Neuronal stem cell (in vitro differentiated cells): ENCODE results near the gene KIT.

Experiments used
- DNase-seq: peaks from one replicate; pipeline ENCODE4 v3.0.0-alpha.2; 2013; ENCODE audit warnings: low spot score
- H2AFZ ChIP-seq: one replicate; pipeline ENCODE4 v1.6.1; 2013; ENCODE audit warnings: mild to moderate bottlenecking, low read length, inconsistent platforms
- H2AK5ac ChIP-seq: 2 replicates; pipeline ENCODE4 v1.6.1; 2013; ENCODE audit warnings: low read depth, mild to moderate bottlenecking, inconsistent platforms, low read length, moderate library complexity, mixed read lengths
- H2BK120ac ChIP-seq: 2 replicates; pipeline ENCODE4 v1.6.1; 2013; ENCODE audit warnings: low read depth, mild to moderate bottlenecking, inconsistent platforms, low read length, moderate library complexity, mixed read lengths
- H2BK12ac ChIP-seq: one replicate; pipeline ENCODE4 v1.6.1; 2013; ENCODE audit warnings: low read length, inconsistent platforms
- H2BK15ac ChIP-seq: 2 replicates; pipeline ENCODE4 v1.6.1; 2013; ENCODE audit warnings: mild to moderate bottlenecking, low read length, inconsistent platforms, mixed read lengths
- H2BK5ac ChIP-seq: one replicate; pipeline ENCODE4 v1.6.1; 2013; ENCODE audit warnings: inconsistent platforms, mild to moderate bottlenecking, low read length, moderate library complexity
- H3K14ac ChIP-seq: one replicate; pipeline ENCODE4 v1.6.1; 2013; ENCODE audit warnings: low read length, inconsistent platforms
- H3K18ac ChIP-seq: 2 replicates; pipeline ENCODE4 v1.6.1; 2013; ENCODE audit warnings: low read length, inconsistent platforms
- H3K23ac ChIP-seq: 2 replicates; pipeline ENCODE4 v1.6.1; 2013; ENCODE audit warnings: low read depth, mild to moderate bottlenecking, mixed read lengths, low read length, inconsistent platforms; ENCODE audit not compliant: poor library complexity
- H3K27ac ChIP-seq: replicated peaks from 3 replicates; pipeline ENCODE4 v1.5.1; 2013; ENCODE audit warnings: low read length, inconsistent platforms
- H3K27me3 ChIP-seq, 3 experiments: 2 replicates each; pipeline ENCODE4 v1.6.1; 2013; ENCODE audit warnings: low read length in 3 of 3, mild to moderate bottlenecking in 2 of 3, inconsistent platforms in 1 of 3, low read depth in 1 of 3, mixed read lengths in 1 of 3, moderate library complexity in 1 of 3; ENCODE audit not compliant: control insufficient read depth in 3 of 3, insufficient read depth in 3 of 3
- H3K36me3 ChIP-seq, 2 donors: replicated peaks in 1 of 2; 2 replicates each; pipeline ENCODE4 v1.6.1; 2013; ENCODE audit warnings: low read length in 2 of 2; ENCODE audit not compliant: control insufficient read depth in 2 of 2, insufficient read depth in 2 of 2
- H3K4ac ChIP-seq: 2 replicates; pipeline ENCODE4 v1.6.1; 2013; ENCODE audit warnings: inconsistent platforms, mild to moderate bottlenecking, low read length, moderate library complexity
- H3K4me1 ChIP-seq, 2 donors: 1 replicate in 1 of 2; 2 replicates in 1 of 2; pipeline ENCODE4 v1.6.1; 2013; ENCODE audit warnings: low read length in 2 of 2, low read depth in 1 of 2; ENCODE audit not compliant: control insufficient read depth in 2 of 2, insufficient read depth in 1 of 2
- H3K4me2 ChIP-seq: one replicate; pipeline ENCODE4 v1.6.1; 2013; ENCODE audit warnings: mild to moderate bottlenecking, low read length, inconsistent platforms; ENCODE audit not compliant: insufficient read depth, poor library complexity, severe bottlenecking
- H3K4me3 ChIP-seq, 2 donors: 2 replicates each; pipeline ENCODE4 v1.5.1; 2013; ENCODE audit warnings: low read length in 2 of 2, mild to moderate bottlenecking in 2 of 2, inconsistent platforms in 1 of 2, moderate library complexity in 1 of 2
- H3K79me1 ChIP-seq: one replicate; pipeline ENCODE4 v1.6.1; 2013; ENCODE audit warnings: low read depth, mild to moderate bottlenecking, inconsistent platforms, low read length, moderate library complexity
- H3K9ac ChIP-seq: one replicate; pipeline ENCODE4 v1.6.1; 2013; ENCODE audit warnings: mild to moderate bottlenecking, low read depth, low read length, inconsistent platforms; ENCODE audit not compliant: poor library complexity
- H3K9me3 ChIP-seq, 2 donors: replicated peaks in 1 of 2; 2 replicates each; pipeline versions ENCODE3 to v1.6.1; 2013; ENCODE audit warnings: low read length in 2 of 2, mild to moderate bottlenecking in 2 of 2, inconsistent platforms in 1 of 2, low read depth in 1 of 2, mixed read lengths in 1 of 2, moderate library complexity in 1 of 2; ENCODE audit not compliant: control insufficient read depth in 2 of 2, insufficient read depth in 1 of 2
- H4K8ac ChIP-seq: one replicate; pipeline ENCODE4 v1.6.1; 2013; ENCODE audit warnings: low read depth, mild to moderate bottlenecking, inconsistent platforms, low read length, moderate library complexity
- H4K91ac ChIP-seq: one replicate; pipeline ENCODE4 v1.6.1; 2013; ENCODE audit warnings: low read length, low read depth, mild to moderate bottlenecking, inconsistent platforms; ENCODE audit not compliant: poor library complexity
- WGBS, 2 donors: extraction: QIAGEN DNeasy Blood & Tissue Kit; methylation state at CpG; one replicate each; pipeline ENCODE4 v1.1.7; 2013; ENCODE audit warnings: missing lambda C conversion rate in 2 of 2, mixed read lengths in 1 of 2; ENCODE audit not compliant: insufficient read length in 2 of 2, insufficient replicate concordance in 1 of 2; ENCODE audit errors: extremely low coverage in 2 of 2; 5-methylcytosine and 5-hydroxymethylcytosine counted together

KIT gene

GRCh38 chr4:54783402-54784110, 125.8 kb downstream of the KIT start:
- H3K4me1 ChIP-seq, result peaks cover 0 to 2% of the 10 kb centered on the region in 2 donors
- H3K4ac ChIP-seq, result no peak overlapping the region
- no peaks in the 10 kb centered on the region for H3K36me3 ChIP-seq
- H4K91ac ChIP-seq, result no peak overlapping the region
- no peaks in the 10 kb centered on the region for H3K27me3 ChIP-seq
- H3K9me3 ChIP-seq, result no peaks in the 10 kb centered on the region
- H3K14ac ChIP-seq, result no peak overlapping the region
- no peaks in the 10 kb centered on the region for H3K79me1 ChIP-seq
- H2BK5ac ChIP-seq, result no peak overlapping the region
- H3K18ac ChIP-seq, result no peak overlapping the region
- H2AFZ ChIP-seq, result no peak overlapping the region
- H2BK15ac ChIP-seq, result no peak overlapping the region
- H2BK120ac ChIP-seq, result no peak overlapping the region
- H2AK5ac ChIP-seq, result no peak overlapping the region
- no peak overlapping the region for H3K27ac ChIP-seq
- no peak overlapping the region for H3K4me3 ChIP-seq
- no CpG with 5 or more reads among the region's 7 CpGs for WGBS, 2 donors
- H3K9ac ChIP-seq, result no peak overlapping the region
- H3K4me2 ChIP-seq, result no peak overlapping the region
- DNase-seq, result no peak
- no peak overlapping the region for H2BK12ac ChIP-seq
- no peak overlapping the region for H4K8ac ChIP-seq
- H3K23ac ChIP-seq, result no peak overlapping the region

- H2AK5ac ChIP-seq, result no peak overlapping the region
- no peak overlapping the region for H4K8ac ChIP-seq
- no peak overlapping the region for H3K9ac ChIP-seq
- H2BK5ac ChIP-seq, result no peak overlapping the region
- no peak overlapping the region for H3K4ac ChIP-seq
- H3K79me1 ChIP-seq, result no peaks in the 10 kb centered on the region
- DNase-seq, result no peak
- no peak overlapping the region for H2BK120ac ChIP-seq
- H3K18ac ChIP-seq, result no peak overlapping the region
- H3K27me3 ChIP-seq, result no peaks in the 10 kb centered on the region
- no peak overlapping the region for H2BK15ac ChIP-seq
- no peak overlapping the region for H3K27ac ChIP-seq
- H3K4me3 ChIP-seq, result no peak overlapping the region
- peak overlapping the region; percentile 39 for H3K14ac ChIP-seq
- H3K36me3 ChIP-seq, result no peaks in the 10 kb centered on the region
- no peak overlapping the region for H4K91ac ChIP-seq
- no peaks in the 10 kb centered on the region for H3K9me3 ChIP-seq
- H3K4me1 ChIP-seq, result peaks cover 0 to 2% of the 10 kb centered on the region in 2 donors
- H3K4me2 ChIP-seq, result no peak overlapping the region
- H2AFZ ChIP-seq, result peak overlapping the region; percentile 24
- H2BK12ac ChIP-seq, result no peak overlapping the region
- no CpG with 5 or more reads among the region's 14 CpGs for WGBS, 2 donors
- H3K23ac ChIP-seq, result no peak overlapping the region
These were observed 126.5 kb downstream of the KIT start for GRCh38 chr4:54784161-54784671.
